GM12878 (cell line): ENCODE results near the gene LRRC55.

ENCODE experiments used
- CTCF ChIP-seq, 3 experiments: IDR thresholded peaks in 2 of 3; conservative IDR thresholded peaks in 1 of 3; 2 replicates each; pipeline ENCODE4 v1.5.1; 2011; ENCODE audit warnings: low read depth in 3 of 3, low read length in 3 of 3, mild to moderate bottlenecking in 3 of 3, control low read depth in 2 of 3, moderate library complexity in 2 of 3, inconsistent platforms in 1 of 3, mixed read lengths in 1 of 3; ENCODE audit not compliant: control insufficient read depth in 2 of 3, insufficient read depth in 1 of 3; ENCODE audit errors: extremely low read depth in 1 of 3
- EZH2 ChIP-seq: IDR thresholded peaks from 2 replicates; pipeline ENCODE4 v1.6.1; 2012; ENCODE audit warnings: low read depth, mild to moderate bottlenecking, control low read depth, inconsistent platforms, low read length, borderline replicate concordance; ENCODE audit not compliant: control insufficient read depth
- RAD21 ChIP-seq: IDR thresholded peaks from 2 replicates; pipeline ENCODE4 v1.6.1; 2011; ENCODE audit warnings: mild to moderate bottlenecking, low read depth, low read length, moderate library complexity; ENCODE audit not compliant: insufficient read depth

- TF ChIP-seq CTCF (IDR thresholded peaks at IDR 0.05 in 2 of 3, conservative IDR thresholded peaks at IDR 0.05 in 1 of 3; ENCODE audit: control insufficient read depth in 2 of 3, extremely low read depth in 1 of 3, insufficient read depth in 1 of 3, low read depth in 3 of 3, low read length in 3 of 3): no peak
- no peak for TF ChIP-seq RAD21
- no peak for TF ChIP-seq EZH2
These were observed 7.1 kb upstream of the LRRC55 start for GRCh38 chr11:57174656-57175055.
